GM19043 (cell line): ENCODE measurements around the gene GRB2.
"Not testable (repeated sequence)": the region's sequence is repeated elsewhere in the genome, so short reads cannot be mapped to it uniquely, and the experiment has no call there.

Experiments
- ATAC-seq: cut with Tn5 transposase; IDR thresholded peaks from one replicate; pipeline ENCODE4 v1.9.1; 2021; ENCODE audit warnings: low read depth; ENCODE audit not compliant: unreplicated experiment

Gene GRB2

GRCh38 chr17:75325827-75326225, 79.7 kb downstream of the GRB2 start:
- ATAC-seq, result no peak

GRCh38 chr17:75325348-75325747, 80.1 kb downstream of the GRB2 start:
- no peak for ATAC-seq

GRCh38 chr17:75321506-75321905, 84.0 kb downstream of the GRB2 start:
- ATAC-seq, result no peak

GRCh38 chr17:75319904-75320691, 85.4 kb downstream of the GRB2 start:
- peak; percentile 52 for ATAC-seq

- no peak for ATAC-seq
Observed at GRCh38 chr17:75318615-75319222, 86.8 kb downstream of the GRB2 start.

- no peak for ATAC-seq
Observed at GRCh38 chr17:75318211-75318610, 87.3 kb downstream of the GRB2 start.

GRCh38 chr17:75317671-75318070, 87.8 kb downstream of the GRB2 start:
- ATAC-seq, result no peak

GRCh38 chr17:75316253-75316652, 89.2 kb downstream of the GRB2 start:
- ATAC-seq, result no peak

GRCh38 chr17:75315541-75316243, 89.8 kb downstream of the GRB2 start:
- no peak for ATAC-seq

GRCh38 chr17:75313941-75314551, 91.4 kb downstream of the GRB2 start:
- no peak for ATAC-seq

- no peak for ATAC-seq
Observed at GRCh38 chr17:75308732-75309629, 96.5 kb downstream of the GRB2 start.

GRCh38 chr17:75307957-75308731, 97.3 kb downstream of the GRB2 start:
- no peak for ATAC-seq

- no peak for ATAC-seq
Observed at GRCh38 chr17:75301502-75302206, 103.8 kb downstream of the GRB2 start.

- no peak for ATAC-seq
Observed at GRCh38 chr17:75301049-75301448, 104.4 kb downstream of the GRB2 start.

- no peak for ATAC-seq
Observed at GRCh38 chr17:75300280-75300679, 105.2 kb downstream of the GRB2 start.

- peak; percentile 65 for ATAC-seq
Observed at GRCh38 chr17:75295201-75296158, 110.0 kb downstream of the GRB2 start.

GRCh38 chr17:75292810-75293448, 112.5 kb downstream of the GRB2 start:
- not testable (repeated sequence) for ATAC-seq
